Measurements from ENCODE around the gene DUSP14. TPM values are rescaled to one million over a fixed set of nuclear protein-coding genes. Genes with fewer than 3 reads are reported as not detected.

DUSP14 gene
- total and polyA plus RNA-seq, 9 of the 15 experiments (the other 6 are each of a cell fraction or from before 2014, with no cell fraction given), result 20.2 to 74.0 (median 31.8) TPM

GRCh38 chr17:37489197-37490001 is at the start of gene DUSP14 (continued):
- TF ChIP-seq CHD2 (IDR thresholded peaks at IDR 0.05; ENCODE audit: low read depth, low read length), result no peak
- no peak for TF ChIP-seq FUS (optimal IDR thresholded peaks at IDR 0.05; ENCODE audit: low read depth, low read length)
- TF ChIP-seq SIN3B (IDR thresholded peaks at IDR 0.05; ENCODE audit: low read depth), result no peak
- 0 out of 2 replicates have a peak, but pooled peaks have one; percentile 21 for TF ChIP-seq ZKSCAN1 (IDR thresholded peaks at IDR 0.05; ENCODE audit: low read depth, low read length)
- no peak for TF ChIP-seq HDAC3 (IDR thresholded peaks at IDR 0.05; ENCODE audit: borderline replicate concordance, partially characterized antibody)
- TF ChIP-seq BRD9 (IDR thresholded peaks at IDR 0.05; ENCODE audit: low read depth, partially characterized antibody), result no peak
- TF ChIP-seq ZSCAN32 (CRISPR knock-in tag; IDR thresholded peaks at IDR 0.05), result no peak
- no peak for TF ChIP-seq FOXA3 (CRISPR knock-in tag; conservative IDR thresholded peaks at IDR 0.05 in 1 of 2, IDR thresholded peaks at IDR 0.05 in 1 of 2)
- no peak for TF ChIP-seq PRDM10 (IDR thresholded peaks at IDR 0.05; ENCODE audit: partially characterized antibody)
- TF ChIP-seq ZNF253 (CRISPR knock-in tag; conservative IDR thresholded peaks at IDR 0.05), result no peak
- no peak for TF ChIP-seq SNIP1 (IDR thresholded peaks at IDR 0.05; ENCODE audit: low read depth)
- no peak for TF ChIP-seq ZNF324 (CRISPR knock-in tag; IDR thresholded peaks at IDR 0.05)
- TF ChIP-seq EWSR1 (IDR thresholded peaks at IDR 0.05; ENCODE audit: borderline replicate concordance, low read depth, partially characterized antibody), result no peak
- peak; percentile 31; the same call in 1 of the 2 replicates for TF ChIP-seq PML (IDR thresholded peaks at IDR 0.05; ENCODE audit: low read length)
- TF ChIP-seq ZNF592 (IDR thresholded peaks at IDR 0.05), result no peak
- TF ChIP-seq ZBTB34 (CRISPR knock-in tag; IDR thresholded peaks at IDR 0.05), result no peak
- TF ChIP-seq HINFP (tag; conservative IDR thresholded peaks at IDR 0.05; ENCODE audit: low read depth), result no peak
